ENCODE measurements around the gene SUPT3H.
"Not testable (repeated sequence)": the region's sequence is repeated elsewhere in the genome, so short reads cannot be mapped to it uniquely, and the experiment has no call there.

The SUPT3H gene

DNA sequence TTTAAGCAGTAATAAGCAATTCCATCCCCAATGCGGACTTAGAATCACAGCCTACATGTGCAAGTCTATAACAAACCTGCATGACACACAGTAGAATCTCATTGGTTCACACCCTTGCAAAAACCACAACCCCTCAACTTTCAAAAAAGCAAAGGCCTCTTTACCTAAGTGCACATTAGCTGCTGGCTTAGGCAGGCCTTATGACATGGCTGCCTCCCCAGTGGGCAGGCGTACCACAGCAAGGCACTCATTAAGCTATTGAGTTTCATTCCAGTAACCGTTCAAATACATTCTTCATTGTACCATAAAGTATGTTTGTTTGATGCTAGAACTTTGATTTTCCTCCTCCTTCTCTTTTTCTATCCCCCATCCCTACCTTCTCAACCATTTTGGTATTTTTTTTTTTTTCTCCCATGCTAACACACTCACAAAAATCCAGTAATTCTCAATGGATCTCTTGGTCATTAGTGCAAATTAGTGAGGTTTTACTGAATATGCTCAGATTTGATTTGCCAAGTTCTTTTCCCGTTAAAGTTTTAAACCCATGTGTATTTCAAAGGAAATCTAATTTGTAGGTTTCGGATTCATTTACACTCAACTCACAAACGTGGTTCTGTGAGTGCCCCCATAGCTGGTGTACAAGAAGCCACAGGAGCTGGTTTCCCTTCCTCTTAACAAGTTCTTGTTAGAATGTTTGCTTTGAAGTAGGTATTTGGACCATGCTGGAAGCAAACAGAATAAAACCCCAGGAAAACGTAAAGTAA, 510.0 kb downstream of the SUPT3H start:
- no peak for DNase-seq

DNA sequence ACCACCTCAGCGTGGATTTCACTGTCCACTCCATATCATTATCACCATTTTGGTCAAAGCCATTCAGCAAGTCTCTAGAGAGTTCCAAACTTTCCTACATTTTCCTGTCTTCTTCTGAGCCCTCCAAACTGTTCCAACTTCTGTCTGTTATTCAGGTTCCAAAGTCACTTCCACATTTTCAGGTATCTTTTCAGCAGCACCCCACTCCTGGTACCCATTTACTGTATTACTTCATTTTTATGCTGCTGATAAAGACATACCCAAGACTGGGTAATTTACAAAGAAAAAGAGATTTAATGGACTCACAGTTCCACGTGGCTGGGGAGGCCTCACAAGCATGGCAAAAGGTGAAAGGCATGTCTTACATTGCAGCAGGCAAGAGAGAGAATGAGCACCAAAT, 512.5 kb downstream of the SUPT3H start:
- not testable (repeated sequence) for DNase-seq

DNA sequence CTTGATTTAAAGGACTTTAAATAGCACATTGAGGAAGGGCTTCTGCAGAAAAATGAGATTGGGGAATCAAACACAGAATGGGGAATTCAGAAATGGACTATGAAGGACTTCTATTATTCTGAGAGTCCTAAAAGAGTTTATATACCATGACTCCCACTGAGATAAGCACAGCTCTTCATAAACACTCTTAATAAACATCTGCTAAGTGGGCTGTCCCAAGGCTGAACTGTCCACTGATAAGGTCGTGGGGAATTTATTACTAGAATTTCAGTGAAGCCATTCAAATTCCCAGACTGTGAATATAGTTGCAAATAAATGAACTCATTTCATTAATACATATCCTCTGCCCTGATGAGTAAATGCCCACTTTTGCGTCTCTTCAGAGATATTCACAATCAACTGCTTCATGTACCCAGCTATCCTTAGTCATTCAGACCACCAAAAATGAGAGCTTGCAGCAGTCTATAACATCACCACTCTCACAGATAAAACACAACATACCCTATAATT, 517.8 kb downstream of the SUPT3H start:
- no peak for DNase-seq

DNA sequence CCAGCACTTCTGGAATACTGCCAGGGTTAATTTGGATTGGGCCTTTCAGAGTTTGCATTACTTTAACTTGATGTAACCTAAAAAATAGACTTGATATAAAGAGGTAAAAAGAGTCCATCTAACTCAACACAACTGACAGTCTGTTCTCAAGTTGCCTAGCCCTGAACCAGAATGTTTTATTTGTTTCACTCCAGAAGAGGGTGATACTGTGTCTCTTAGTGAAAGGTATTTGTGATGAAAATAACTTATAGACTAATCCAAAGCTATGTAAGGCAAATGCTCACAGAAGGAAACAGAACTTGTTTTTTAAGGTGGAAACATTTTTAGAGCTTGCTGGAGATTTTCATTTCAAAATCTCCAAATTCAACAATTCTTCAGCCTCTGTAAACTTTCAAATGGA, 518.7 kb downstream of the SUPT3H start:
- no peak for DNase-seq

GRCh38 chr6:44856479-44856878, 521.3 kb downstream of the SUPT3H start:
- peak; percentile 6 for DNase-seq

- DNase-seq, result peak; percentile 44
Measured at GRCh38 chr6:44855562-44856411, 521.9 kb downstream of the SUPT3H start.

DNA sequence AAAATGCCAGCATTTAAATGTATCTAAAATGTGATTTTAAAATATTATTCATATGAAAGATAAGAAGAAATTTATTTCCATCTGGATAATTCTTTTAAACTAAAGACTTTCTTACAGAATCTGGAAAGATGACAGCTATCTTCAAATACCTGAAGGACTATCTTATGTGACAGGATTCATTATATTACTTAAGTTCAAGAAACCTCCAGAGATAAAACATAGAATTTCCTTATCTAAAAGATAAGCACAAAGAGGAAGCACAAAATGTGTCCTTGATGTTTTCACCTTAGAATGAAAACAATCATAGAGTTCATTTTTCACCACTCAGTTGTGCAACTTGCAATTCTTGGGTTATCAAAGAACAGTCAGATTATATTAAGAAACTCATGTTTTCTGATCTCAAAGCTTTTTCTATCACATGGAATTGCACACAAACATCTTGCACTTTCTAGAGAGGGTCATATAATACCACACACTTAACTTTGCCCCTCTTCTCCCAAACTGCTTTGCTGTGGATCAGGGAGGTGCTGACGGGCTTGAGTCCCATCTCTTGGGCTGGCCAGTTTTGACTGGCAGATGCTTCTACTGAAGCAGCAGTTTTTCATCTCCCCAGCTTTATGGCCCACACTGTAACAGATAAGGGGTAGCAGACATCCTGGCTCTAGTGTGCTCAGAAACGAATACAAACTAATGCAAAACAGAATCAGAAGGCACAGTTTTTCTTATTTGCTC, 522.9 kb downstream of the SUPT3H start:
- no peak for DNase-seq

DNA sequence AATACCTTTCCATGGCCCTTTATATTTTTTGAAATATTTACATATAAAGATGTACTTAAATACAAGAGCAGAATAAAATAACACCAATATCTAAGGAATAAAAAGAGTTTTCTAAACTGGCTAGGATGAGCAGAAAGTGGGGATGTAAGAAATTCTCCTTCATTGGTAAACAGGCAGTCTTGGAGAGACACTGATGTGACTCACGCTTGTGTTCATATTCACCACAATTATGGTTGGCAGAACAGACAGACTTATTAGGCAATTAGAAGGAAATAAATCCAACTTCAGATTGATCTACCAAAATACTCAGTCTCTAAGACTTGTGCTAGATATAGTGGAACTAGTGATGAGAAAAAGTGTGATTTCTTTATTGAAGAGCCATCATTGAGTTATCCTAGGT, 526.6 kb downstream of the SUPT3H start:
- peak; percentile 57 for DNase-seq

GRCh38 chr6:44850312-44850711, 527.4 kb downstream of the SUPT3H start:
- no peak for DNase-seq

GRCh38 chr6:44849806-44850205, 527.9 kb downstream of the SUPT3H start:
- DNase-seq, result no peak

DNA sequence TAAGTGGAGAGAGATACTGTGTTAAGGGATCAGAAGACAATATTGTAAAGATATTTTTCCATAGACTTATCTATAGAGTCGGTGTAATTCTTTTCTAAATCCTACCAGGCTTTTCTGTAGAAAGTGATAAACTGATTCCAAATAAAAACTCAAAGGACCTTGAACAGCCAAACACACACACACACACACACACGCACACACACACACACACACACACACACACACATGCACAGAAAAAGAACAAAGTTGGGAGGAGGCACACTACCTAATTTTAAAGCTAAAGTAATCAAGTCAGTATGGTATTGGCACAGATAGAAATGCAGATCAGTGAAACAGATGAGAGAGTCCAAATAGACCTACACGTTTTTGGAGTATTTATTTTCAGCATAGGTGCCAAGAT, 534.0 kb downstream of the SUPT3H start:
- DNase-seq, result no peak

DNA sequence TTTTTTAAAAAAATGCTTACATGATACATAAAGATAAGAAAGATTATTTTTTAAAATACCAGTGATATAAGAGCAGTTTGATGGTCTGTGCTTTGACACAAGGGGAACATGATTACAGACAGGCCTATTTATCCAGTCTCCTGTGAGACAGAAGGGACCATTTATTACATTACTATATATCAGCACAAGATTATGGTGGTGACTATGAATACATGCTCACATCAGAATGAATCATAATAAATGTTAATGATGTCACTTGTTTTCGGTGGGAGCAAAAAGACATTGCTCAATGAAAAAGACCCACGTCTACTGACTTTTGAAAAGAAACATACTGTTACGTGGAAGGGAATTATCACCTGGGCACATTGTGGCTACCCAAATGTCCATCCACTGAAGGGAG, 535.1 kb downstream of the SUPT3H start:
- no peak for DNase-seq

- no peak for DNase-seq
Measured at GRCh38 chr6:44841829-44842228, 535.9 kb downstream of the SUPT3H start.

- no peak for DNase-seq
Measured at GRCh38 chr6:44837741-44838140, 540.0 kb downstream of the SUPT3H start.

GRCh38 chr6:44837255-44837654, 540.5 kb downstream of the SUPT3H start:
- DNase-seq, result no peak

GRCh38 chr6:44833248-44833647, 544.5 kb downstream of the SUPT3H start:
- no peak for DNase-seq

GRCh38 chr6:44831002-44831610, 546.6 kb downstream of the SUPT3H start:
- DNase-seq, result no peak

DNA sequence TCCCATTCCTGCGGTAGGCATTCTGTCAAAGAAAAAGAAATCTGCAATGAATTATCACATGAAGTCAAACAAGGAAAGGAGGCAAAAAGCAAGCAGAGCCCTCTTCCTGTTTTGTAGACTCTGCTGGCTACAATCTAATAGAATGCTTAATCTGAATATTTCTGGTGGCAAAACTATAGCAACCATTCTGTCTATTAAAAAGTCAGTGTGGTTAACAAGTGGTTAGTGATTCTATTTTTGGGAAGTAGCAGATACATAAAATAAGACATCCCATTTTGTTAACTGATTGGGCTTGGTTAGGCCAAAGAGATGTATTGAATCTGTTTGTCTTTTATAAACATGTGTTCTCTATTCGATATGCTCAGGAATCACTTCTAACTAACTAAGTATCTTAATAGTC, 547.9 kb downstream of the SUPT3H start:
- no peak for DNase-seq

DNA sequence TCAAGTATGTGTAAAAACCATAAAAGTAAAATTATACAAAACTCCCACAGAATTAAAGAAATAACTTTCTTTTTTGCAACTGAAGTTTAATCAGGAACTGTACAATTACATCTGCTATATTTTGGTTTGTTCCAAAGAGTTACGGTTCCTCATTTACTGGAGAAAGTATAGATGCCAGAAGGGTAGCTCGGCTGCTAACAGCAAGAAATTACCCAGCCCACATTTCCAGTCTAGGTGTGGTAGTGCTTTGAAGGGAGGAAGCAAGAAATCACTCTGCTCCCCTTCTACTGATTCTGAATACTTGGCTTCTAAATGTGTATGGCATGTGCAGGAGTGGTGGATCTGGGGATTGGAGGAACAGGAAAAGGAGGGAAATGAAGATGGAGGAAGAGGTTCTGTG, 549.0 kb downstream of the SUPT3H start:
- no peak for DNase-seq

DNA sequence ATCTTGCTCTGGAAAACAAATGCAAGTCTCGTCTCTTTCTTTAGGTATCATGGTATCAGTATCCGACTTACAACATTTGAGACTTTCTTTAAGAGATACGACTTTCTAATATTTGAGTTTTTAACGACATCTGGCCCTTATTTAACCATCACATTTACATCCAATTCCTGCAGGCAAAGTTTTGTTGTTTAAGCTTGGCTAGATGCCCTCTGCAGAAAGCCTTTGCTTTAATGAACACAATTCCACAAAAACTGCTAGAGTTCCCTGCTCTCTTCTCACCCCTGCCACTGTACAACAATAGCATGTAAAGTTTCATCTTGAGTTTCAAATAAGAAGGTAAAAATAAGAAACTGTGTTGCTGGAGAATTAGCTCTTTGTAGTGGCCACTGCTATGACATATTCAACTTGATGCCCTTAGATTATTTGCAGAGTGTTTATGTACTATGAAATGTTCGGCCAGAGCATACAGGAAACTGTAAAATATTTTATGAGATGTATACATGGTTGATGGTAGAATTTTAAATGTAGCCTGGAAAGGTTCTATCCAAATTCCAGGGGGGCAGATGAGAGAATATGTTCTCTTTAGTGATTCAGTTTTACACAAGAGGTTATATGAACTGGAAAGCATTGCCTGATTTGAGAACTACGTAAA, 551.6 kb downstream of the SUPT3H start:
- no peak for DNase-seq

- no peak for DNase-seq
Measured at GRCh38 chr6:44825273-44825672, 552.5 kb downstream of the SUPT3H start.

- DNase-seq, result no peak
Measured at GRCh38 chr6:44824567-44824966, 553.2 kb downstream of the SUPT3H start.

Measured in HCEC 1CT (cell line).